GM18505 (cell line): ENCODE data around the gene NHSL2.

Experiments
- ATAC-seq: cut with Tn5 transposase; IDR thresholded peaks from one replicate; pipeline ENCODE4 v1.9.1; 2021; ENCODE audit not compliant: unreplicated experiment
- POLR2A ChIP-seq: IDR thresholded peaks from 4 replicates; pipeline ENCODE4 v1.6.1; 2011; ENCODE audit warnings: borderline replicate concordance; ENCODE audit not compliant: insufficient read depth, insufficient read length; ENCODE audit errors: extremely low read depth

NHSL2 gene

DNA sequence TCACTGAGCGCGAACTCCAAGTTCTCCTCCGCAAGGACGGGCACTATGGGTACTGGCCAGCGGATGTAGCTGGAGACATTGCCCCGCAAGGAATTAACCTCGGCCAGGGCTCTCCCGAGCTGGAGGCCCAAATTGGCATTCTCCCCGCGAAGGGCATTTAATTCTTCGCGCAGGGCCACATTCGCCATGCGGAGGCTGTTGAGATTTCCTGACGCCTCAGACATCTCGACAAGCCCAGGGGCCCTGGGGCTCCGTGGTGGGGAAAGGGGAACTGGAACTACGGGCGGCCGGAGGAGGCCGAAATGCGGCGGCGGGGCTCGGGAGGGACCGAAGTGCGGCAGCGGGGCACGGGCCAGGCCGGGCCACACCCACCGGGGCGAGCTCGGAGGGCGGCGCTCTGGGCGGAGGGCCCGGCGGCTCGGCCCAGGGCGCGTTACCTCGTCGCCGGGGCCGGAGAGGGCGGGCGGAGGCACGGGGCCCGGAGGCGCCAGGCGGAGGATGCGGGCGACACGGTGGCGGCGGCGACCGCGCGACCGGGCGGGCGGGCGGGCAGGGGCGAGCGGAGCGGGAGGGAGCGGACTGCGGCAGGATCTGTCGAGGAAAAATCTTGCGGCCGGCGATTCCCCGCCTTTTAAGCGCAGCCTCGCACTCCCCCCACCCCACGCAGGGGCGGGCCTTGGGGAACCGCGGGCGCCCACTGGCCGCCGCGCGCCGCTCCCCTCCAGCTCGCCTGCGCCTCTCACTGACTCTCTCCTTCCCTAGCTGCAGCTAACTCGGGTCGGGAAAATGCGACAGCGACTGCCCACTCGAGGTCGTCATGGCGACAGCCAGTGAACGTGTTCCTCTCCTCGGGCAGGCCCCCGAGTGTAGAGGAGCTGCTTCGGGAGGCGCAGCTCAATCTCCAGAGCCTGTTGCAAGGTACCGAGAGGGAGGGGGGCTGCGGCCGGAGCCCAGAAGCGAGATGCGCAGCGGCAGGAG is 221.0 kb downstream of the NHSL2 start, which contains the start of gene RTL5:
Gene RTL5 (minus strand): TSS at position 599 of the 978 bp plus-strand sequence.
- ATAC-seq = peak; percentile 63

DNA sequence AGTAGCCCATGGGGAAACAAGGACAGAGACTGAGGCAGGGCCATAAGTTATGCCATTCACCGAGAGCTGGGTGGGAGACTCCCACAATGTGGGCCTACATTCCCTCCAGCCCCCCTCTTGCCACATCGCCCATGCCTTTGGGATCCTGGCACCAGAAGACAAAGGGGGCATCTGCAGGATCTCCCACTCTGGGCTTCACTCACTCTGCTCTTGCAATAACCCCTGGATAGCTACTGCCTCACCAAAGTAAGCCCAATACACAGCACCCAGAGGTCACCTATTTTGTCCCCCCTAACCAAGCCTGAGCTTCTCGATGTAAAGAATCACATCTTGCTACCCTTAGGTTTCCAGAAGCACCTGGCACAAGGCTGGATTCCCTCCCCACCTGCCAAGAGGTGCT is 221.8 kb downstream of the NHSL2 start:
- ATAC-seq = no peak
- no peak for TF ChIP-seq POLR2A

More for the DNA sequence above, 221.0 kb downstream of the NHSL2 start, which contains the start of gene RTL5:
- no peak for TF ChIP-seq POLR2A

DNA sequence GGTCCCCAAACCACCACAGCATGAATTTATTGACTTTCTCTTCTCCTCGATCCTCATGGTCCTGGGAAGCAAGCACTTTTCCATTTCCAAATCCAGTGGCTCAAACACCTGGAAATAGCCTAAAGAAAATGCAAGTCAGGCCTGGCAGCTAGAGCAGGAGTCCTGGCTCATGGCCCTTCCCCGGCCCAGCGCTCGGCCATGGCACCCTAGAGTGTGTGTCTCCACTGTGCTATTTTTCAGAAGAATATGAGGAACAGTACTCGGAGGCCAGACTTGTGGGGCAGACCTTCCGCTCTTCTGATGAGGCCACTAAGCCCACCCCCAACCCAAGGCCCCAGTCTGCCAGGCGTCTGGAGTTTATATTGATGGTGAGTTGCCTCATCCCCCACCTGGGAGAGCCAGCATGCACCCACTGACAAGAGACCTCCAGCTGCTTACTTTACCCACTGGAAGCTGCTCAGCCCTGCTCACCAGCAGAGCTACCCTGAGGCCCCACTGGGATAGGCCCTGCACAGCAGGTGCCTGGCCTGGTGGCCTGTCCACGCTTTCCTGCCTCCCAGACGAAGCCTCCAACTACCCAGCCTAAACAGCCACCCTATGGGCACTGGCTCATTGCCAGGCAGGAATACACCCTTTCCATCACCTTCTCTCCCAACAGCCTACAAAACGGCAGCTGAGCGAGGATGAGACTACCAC is 223.4 kb downstream of the NHSL2 start:
- no peak for ATAC-seq
- TF ChIP-seq POLR2A = no peak

DNA sequence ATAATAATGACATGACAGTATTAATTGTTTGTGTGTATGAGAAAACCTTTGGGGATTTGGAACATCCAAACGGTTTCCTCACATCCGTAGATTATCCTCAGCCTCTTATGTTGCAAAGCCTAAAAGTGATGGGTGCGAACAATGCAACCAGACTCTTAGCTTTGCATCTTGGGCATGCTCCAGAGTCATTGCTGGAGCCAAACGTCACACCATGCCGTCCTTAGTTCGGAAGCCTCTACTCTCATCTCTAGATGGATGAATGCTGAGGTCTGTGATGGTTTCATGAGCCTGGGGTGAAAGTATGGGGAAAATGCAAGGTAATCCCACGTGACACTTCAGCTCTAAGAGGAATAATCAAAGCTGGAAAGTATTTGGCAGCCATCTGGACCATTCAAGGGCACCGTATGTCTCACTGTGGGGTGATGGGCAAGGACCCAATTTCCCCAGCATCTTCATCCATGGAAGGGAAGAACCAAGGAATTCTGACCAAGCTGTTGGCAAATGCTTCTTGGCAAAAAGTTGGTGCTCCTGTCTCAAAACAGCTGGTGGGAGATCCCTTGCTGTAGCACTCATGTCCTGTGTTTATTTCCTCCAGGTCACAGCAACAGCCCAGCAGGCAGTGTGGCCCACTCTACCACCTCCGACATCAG is 227.3 kb downstream of the NHSL2 start:
- no peak for ATAC-seq
- TF ChIP-seq POLR2A = no peak

DNA sequence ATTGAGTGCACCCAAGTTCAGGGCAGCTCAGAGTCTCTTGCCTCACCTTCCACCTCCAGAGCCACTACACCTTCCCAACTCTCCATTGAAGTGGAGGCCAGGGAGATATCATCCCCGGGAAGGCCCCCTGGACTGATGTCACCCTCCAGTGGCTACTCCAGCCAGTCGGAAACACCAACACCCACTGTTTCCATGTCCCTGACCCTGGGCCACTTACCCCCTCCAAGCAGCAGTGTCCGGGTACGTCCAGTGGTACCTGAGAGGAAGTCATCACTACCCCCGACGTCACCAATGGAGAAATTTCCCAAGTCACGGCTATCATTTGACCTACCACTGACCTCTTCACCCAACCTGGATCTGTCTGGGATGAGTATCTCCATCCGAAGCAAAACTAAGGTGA is 228.9 kb downstream of the NHSL2 start:
- TF ChIP-seq POLR2A = no peak
- no peak for ATAC-seq

DNA sequence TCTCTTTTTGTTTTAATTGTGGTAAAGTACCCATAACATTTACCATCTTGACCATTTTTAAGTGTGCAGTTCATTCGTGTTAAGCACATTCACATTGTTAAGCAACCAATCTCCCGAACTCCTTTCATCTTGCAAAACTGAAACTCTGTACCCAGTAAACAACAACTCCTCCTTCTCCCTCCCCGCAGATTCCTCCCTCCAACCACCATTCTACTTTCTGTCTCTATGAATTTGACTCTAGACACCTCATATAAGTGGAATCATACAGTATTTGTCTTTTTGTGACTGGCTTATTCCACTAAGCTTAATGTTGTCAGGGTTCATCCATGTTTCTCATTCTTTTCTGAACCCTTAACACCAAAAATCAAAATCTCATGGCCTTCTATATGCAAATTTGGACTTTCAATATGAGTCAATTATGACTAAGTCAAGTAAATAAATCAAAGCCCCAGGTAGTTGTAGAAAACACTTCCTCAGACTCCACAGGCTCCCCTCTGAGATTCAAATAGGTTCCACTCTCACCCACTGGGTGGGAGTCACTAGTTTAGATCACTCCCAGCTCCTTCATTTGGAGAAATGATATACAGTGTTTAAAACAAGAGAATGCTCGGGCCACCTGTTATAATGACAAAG is 230.8 kb downstream of the NHSL2 start:
- ATAC-seq = no peak
- no peak for TF ChIP-seq POLR2A

DNA sequence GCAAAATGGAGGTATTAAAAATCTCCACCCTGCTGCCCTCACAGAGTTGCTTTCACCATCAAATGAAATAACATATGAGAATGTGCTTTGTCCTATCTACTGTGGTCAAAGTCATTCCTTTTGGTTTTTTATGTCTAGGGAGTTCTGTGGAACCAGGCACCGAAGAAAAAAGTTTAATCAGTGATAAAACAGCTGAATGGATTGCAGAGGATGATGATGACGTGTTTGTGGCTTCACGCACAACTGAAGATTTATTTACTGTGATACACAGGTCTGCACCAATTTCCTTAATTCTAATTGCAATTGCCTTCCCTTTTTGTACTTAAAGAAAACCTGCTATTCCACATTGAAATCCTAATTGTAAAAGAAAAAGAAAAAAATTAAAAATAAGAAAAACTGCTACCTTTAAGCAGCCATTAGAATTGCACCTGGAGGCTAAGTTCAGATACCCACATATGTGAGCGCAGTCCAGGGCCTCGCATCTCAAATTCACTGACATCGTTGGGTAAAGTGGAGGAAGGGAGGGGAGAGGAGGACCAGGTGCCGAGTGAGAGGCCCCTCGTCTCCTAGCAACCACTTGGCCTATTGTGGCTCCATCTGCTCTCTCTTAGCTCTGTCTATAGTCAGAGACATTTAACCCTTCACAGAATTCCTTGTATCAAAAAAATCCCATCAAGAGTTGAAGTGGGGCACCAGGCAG is 231.6 kb downstream of the NHSL2 start:
- no peak for TF ChIP-seq POLR2A
- ATAC-seq = no peak

DNA sequence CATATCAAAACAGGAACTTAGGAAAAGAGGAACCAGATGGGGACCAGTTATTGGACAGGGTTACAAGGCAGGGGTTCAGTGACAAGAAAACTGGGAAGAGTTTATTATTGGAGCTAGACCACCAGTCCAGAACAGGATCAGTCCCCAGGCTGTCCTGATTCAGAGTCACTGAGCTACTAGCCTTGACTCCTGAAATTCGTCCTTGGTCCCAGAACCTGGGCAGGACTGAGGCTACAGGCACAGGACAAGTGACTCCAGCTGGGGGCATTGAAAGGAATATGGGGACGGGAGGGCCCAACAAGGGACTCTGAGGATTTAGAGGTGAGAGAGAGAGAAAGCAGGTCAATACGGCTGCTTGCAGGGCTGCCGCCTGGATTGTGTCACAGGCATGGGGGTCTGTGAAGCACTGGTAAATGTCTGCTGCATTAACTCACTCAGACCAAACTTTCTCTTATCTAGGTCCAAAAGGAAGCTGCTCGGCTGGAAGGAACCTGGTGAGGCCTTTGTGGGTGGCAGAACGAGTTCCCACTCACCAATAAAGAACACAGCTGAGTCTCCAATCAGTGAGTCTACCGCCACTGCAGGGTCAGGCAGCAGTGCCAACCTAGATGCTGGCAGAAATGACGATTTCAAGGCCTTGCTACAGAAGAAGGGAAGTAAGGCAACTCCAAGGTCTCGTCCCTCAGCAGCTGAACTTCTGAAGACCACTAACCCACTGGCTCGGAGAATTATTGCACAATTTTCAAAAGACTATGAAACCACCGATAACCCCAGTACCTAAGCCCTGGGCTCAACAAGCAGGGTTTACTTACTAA is 232.4 kb downstream of the NHSL2 start:
- TF ChIP-seq POLR2A = no peak
- ATAC-seq = no peak

DNA sequence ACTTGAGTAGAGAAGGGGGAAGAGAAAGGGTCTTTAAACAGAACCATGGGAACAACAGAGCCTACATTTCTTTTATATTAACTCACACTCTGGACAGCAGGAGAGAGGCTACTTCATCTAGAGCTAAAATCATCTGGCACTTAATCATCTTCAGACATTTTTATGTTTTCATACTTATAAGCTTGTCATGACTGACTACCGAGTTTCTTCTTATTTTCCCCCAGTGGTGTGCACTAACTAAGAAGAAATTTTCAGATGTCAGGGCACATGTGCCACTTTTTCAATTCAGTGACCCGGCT is 232.9 kb downstream of the NHSL2 start:
- ATAC-seq = no peak
- TF ChIP-seq POLR2A = no peak

DNA sequence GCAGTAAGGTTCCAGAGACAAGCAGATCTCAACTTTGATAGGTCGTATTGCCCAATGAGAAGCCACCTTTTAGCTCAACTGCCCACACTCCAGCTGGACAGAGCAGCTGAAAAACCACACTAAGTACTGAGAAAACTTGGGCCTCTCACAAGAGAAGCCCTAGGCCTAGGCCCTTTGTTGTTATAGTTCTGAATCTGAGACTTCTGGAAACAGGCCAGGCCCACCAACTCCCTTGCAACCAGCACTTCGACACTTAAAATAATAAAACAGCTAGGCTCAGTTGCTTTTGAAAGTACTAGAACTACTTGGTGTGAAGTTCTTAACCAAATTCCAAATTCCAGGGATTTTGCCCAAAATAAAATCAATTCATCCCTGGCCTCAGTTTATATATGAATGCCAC is 234.5 kb downstream of the NHSL2 start:
- TF ChIP-seq POLR2A = no peak
- no peak for ATAC-seq

DNA sequence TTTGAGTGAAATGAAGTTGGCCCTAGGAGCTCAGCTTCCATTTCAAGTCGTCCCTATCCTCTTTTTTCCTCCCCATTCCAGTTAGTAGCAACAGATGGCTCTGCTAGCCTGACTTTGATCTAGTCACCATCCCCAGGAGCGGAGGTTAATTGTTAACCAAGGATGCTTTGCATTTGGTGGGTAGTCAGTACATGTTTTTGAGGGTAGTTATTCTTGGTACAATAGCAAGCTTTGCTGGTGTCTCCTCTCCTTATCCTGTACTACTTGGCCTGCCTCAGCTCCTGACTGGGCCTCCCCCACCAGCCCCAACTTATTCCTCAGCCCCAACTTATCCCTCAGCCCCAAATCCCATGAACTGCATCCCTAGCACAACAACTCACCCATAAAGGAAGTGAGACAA is 235.9 kb downstream of the NHSL2 start:
- TF ChIP-seq POLR2A = no peak
- ATAC-seq = no peak

DNA sequence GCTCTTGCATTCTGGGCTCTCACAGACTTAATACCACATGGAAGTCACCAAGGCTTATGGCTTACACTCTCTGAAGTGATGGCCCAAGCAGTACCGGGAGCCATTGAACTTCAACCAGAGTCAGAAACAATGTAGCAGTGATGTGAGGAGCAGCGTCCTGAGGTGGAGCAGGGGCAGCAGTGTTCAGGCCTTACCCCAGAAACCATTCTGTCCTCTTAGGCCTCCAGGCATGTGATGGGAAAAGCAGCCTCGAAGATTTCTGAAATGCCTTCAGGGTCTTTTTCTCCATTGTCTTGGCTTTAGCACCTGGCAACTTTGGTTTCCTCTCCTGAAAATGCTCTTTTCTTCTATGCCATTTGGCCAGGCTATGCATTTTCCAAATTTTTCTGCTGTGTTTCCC is 248.1 kb downstream of the NHSL2 start:
- no peak for TF ChIP-seq POLR2A
- no peak for ATAC-seq
